Brain microvascular endothelial cell (primary cell): Measurements from ENCODE around the gene PPP2R3B.

Experiments
- DNase-seq: peaks from one replicate; pipeline ENCODE4 v3.0.0-alpha.2; 2020
- H3K27ac ChIP-seq: fragments of 250-450 bp; sonication (Bioruptor Pico); 2 replicates; pipeline ENCODE4 v1.5.1; 2020; ENCODE audit warnings: mild to moderate bottlenecking, moderate library complexity
- H3K27me3 ChIP-seq: fragments of 250-450 bp; sonication (Bioruptor Pico); replicated peaks from 2 replicates; pipeline ENCODE4 v1.5.1; 2020; ENCODE audit warnings: mild to moderate bottlenecking
- H3K36me3 ChIP-seq: fragments of 250-450 bp; sonication (Bioruptor Pico); replicated peaks from 2 replicates; pipeline ENCODE4 v1.5.1; 2020; ENCODE audit warnings: mild to moderate bottlenecking
- H3K4me3 ChIP-seq: 2 replicates; pipeline ENCODE4 v1.5.1; 2011; ENCODE audit warnings: low read depth, mild to moderate bottlenecking, control low read depth, low read length, moderate library complexity
- in situ Hi-C: cut with HindIII; loops from 2 replicates; pipeline ENCODE4 v1.10.0; 2017; ENCODE audit warnings: low sequenced_read_pairs, low pct_ligation_motif_present
- TF ChIP-seq, protein P1 (sequence below): IDR thresholded peaks from 2 replicates; pipeline ENCODE4 v1.5.1; 2011; ENCODE audit warnings: low read depth, mild to moderate bottlenecking, moderate library complexity, low read length, control low read depth, inconsistent platforms; ENCODE audit errors: missing control alignments

The PPP2R3B gene

DNA sequence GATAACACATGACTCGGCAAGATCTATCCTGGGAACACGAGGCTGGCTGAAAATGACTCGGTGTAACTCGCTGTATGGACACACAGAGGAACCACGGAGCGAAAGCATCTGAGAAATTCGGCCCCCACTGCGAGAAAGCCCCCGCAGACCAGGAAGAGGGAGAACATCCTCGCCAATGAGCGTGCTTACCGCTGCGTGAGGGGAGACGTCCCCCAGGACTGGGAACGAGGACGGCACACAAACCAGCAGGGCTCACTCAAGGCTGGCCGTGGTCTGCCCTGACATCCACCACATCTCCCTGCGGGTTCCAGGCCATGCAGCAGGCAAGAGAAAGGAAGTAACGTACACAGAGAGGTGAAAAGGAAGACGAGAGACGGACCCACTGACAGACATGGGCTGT, 50.5 kb downstream of the PPP2R3B start:
- in situ Hi-C loops = no loop called here
- H3K36me3 ChIP-seq = no peaks in the 10 kb centered on the region
- DNase-seq = no peak
- H3K4me3 ChIP-seq = no peak overlapping the region
- TF ChIP-seq, protein P1, sequence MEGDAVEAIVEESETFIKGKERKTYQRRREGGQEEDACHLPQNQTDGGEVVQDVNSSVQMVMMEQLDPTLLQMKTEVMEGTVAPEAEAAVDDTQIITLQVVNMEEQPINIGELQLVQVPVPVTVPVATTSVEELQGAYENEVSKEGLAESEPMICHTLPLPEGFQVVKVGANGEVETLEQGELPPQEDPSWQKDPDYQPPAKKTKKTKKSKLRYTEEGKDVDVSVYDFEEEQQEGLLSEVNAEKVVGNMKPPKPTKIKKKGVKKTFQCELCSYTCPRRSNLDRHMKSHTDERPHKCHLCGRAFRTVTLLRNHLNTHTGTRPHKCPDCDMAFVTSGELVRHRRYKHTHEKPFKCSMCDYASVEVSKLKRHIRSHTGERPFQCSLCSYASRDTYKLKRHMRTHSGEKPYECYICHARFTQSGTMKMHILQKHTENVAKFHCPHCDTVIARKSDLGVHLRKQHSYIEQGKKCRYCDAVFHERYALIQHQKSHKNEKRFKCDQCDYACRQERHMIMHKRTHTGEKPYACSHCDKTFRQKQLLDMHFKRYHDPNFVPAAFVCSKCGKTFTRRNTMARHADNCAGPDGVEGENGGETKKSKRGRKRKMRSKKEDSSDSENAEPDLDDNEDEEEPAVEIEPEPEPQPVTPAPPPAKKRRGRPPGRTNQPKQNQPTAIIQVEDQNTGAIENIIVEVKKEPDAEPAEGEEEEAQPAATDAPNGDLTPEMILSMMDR = no peak
- H3K27ac ChIP-seq = no peak overlapping the region
- no peaks in the 10 kb centered on the region for H3K27me3 ChIP-seq

DNA sequence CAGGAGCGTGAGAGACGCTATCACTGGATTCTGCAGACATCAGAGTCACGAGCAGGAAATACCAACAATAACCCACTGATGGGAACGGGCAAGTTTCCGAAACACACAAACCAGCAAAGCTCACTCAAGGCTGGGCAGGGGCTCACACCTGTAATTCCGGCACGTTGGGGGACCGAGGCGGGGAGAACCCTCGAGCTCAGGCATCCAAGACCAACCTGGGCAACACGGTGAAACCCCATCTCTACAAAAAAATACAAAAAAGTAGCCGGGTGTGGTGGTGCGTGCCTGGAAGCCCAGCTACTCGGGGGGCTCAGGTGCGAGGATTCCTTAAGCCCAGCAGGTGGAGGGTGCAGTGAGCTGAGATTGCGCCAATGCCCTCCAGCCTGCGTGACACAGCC, 51.0 kb downstream of the PPP2R3B start:
- Histone ChIP-seq H3K27ac (no peak overlapping the region), H3K4me3 (no peak overlapping the region), H3K36me3 (no peaks in the 10 kb centered on the region), H3K27me3 (no peaks in the 10 kb centered on the region)
- TF ChIP-seq, protein P1 = no peak
- in situ Hi-C loops = no loop called here
- DNase-seq = no peak

DNA sequence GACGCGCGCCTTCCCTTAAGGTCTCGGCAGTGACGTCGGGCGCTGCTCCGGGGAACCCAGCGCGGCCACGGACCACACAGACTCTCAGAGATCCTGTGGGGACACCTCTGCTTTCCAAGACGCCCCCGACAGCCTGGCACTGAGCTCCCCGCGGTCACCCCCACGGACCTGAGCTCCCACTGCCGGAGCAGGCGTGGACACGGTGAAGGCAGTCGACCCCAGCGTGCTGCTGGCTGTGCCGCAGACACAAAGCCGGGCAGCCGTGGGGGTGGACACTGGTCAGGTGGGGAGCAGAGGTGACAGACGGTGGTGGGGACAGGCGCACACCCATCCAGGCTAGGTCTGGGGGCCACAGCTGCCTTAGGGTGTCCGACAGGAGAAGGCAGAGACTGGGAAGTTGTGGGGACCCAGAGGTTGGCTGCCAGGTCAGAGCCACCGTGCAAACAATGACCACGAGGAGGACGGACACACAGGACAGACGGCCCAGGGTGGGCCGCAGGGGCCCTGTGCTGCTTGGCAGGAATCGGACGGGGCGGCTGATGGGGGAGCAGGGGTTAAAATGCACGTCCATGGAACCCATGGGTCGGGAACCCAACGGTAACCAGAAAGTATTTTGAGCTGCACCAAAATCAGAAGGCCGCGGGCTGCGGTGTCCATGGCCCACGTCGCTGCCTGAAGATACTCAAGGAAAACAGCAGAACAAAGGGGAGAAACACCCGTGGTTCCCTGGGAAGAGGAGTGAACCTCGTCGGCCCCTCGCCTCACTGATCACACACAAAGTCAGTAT, 51.5 kb downstream of the PPP2R3B start:
- Histone ChIP-seq H3K36me3 (no peaks in the 10 kb centered on the region), H3K27me3 (no peaks in the 10 kb centered on the region), H3K27ac (no peak overlapping the region), H3K4me3 (no peak overlapping the region)
- DNase-seq = no peak
- in situ Hi-C loops = no loop called here
- TF ChIP-seq, protein P1 = no peak

DNA sequence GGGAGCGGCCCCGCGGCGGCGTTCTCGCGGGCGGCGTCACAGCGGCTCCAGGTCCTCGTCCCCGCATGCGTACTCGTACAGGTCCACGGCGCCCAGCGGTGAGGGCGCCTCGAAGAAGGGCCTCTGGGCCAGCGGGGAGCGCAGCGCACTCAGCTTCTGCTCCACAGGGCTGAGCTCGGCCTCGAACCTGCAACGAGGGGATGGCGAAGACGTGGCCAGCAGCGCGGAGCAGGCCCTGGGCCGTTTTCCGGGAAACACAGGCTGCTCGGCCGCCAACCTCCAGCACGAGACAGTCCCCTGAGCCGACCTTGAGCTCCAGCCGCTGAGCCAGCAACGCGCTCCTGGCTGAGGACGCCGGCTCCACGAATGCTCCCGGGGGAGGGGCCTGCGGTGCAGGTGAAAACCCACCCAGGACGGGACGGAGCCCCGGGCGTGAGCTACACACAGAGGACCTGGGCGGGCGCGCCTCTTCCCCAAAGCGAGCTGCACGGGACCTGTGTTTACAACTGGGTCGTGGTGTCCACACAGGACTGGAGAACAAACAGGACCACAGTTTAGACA, 52.3 kb downstream of the PPP2R3B start:
- in situ Hi-C loops = no loop called here
- Histone ChIP-seq H3K27me3 (no peaks in the 10 kb centered on the region), H3K27ac (no peak overlapping the region), H3K4me3 (no peak overlapping the region), H3K36me3 (no peaks in the 10 kb centered on the region)
- TF ChIP-seq, protein P1 = no peak
- DNase-seq = no peak

DNA sequence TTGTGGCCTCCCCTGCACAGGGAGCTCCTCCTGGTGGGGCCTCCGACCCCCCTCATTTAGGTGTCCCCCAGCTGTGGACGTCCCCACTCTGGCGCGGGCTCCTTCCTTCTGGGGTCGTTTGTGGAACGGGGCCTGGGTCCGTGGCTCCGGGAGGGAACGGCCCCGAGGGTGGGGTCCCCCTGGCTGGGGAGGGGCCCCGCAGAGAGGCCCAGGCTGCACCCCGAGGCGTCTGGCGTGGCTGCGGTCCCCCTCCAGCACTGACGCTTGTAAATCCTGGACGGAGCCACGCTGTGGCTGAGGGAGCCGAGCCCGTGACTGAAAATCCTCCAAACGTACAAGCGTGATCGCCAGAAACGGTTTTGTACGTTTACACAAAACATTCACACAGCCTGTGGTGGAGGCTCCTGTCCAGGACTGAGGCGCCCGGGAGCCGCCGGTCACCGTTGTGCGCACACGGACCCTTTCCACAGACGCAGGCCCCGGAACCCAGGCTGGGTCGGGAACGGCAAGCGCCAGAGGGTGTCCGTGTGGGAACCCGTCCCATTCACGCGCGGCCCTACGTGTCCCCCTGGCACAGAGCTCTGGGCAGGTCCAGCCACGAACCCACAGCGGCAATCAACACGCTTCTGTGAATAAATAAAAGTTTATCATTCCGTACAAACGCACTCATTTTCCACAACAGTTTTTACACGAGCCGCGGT, 52.9 kb downstream of the PPP2R3B start:
- H3K27me3 ChIP-seq = no peaks in the 10 kb centered on the region
- TF ChIP-seq, protein P1 = no peak
- no peak overlapping the region for H3K4me3 ChIP-seq
- DNase-seq = no peak
- no peak overlapping the region for H3K27ac ChIP-seq
- no peaks in the 10 kb centered on the region for H3K36me3 ChIP-seq
- in situ Hi-C loops = no loop called here
